ENCODE data around the gene PTPRE.
"Not testable (repeated sequence)": the region's sequence is repeated elsewhere in the genome, so short reads cannot be mapped to it uniquely, and the experiment has no call there.

Gene PTPRE

DNA sequence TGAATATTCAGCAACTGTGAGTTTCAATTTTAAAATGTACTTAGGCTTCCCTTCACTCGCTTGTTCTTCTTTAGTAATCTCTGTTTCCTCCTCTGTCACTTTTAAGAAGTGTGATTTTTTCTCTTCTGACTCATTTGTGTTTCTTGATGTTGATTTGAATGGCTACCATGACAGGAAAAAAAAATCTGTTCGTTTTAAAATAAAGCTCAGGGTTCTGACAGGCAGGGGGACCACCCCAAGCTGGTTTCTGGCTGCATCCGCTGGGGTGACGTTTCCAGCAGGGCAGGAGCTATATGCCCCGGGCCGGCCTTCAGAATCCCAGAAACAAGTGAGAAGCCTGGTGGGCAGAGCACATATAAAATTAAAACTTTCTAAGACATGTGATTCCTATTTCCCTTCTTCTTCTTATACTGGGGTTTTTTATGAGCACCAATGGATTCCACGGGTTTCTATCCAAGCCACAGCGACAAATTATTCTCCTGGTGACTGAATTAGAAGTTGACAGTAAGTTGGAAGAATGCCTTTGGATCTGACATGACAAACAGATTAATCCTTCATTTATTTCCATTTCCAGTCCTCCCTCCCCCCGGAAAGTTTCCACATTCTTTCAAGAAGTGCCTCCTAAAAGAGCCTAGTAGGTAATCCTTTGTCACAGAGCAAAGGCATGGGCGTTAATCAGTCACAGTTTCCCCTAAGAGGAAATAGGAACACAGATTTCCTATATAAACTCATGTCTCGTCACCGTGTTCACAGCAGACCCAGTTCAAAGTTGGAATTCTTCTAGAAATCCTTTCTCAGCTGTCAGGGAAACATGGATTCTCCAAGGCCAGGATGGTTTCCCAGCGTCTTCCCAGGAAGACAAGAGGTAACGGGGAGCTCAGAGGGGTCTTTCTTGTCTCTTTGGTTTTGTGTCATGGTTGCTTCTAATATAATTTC, 79.9 kb downstream of the PTPRE start:
- DNase-seq, result no peak

GRCh38 chr10:127987467-127988380, 80.8 kb downstream of the PTPRE start:
- DNase-seq, result no peak

DNA sequence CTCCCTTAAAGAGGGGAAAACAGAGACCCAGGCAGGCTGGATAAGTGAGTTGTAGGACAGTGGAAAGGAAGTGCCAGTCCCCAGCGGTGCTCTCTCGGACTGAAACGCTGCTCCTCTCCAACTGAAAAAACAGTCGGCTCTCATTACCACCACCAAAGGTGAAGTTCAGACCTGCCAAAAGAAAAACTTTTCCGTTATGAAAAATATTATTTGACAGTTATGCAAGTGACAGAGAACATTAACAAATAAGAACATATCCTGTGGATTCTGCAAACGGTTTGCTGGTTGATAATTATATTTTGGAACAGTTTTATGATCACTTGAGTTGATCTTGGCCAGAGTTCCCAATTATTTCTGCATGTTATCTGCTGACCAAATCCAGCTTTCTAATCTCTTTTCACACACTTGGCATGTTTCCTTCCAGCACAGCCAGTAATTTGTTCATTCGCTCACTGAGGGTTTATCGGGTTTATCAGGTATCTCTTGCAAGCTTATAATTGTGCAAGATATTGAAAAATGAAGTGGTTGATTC, 82.6 kb downstream of the PTPRE start:
- no peak for DNase-seq

DNA sequence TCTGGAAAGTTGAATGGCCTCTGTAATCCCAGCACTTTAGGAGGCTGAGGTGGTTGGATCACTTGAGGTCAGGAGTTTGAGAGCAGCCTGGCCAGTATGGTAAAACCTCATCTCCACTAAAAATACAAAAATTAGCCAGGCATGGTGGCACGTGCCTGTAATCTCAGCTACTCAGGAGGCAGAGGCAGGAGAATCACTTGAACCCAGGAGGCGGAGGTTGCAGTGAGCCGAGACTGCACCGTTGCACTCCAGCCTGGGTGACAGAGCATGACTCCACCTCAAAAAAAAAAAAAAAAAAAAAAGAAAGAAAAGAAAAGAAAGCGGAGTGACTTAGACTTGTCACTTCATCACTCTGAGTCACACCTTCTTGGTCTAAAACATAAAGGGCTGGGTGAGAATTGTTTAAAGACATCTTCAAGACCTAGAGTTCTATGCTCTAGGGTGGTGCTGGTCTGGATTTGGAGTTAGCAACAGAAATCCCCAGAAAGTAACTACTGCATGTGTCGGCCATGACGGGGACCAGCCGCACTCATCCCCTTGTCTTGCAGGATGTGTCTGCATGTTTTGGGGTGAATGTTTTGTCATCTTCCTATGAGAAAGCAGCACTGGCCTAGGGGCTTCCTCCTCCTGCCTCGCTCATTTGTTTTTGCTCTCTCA, 83.4 kb downstream of the PTPRE start:
- DNase-seq, result not testable (repeated sequence)

GRCh38 chr10:127990846-127991542, 84.1 kb downstream of the PTPRE start:
- peak; percentile 83 for DNase-seq

DNA sequence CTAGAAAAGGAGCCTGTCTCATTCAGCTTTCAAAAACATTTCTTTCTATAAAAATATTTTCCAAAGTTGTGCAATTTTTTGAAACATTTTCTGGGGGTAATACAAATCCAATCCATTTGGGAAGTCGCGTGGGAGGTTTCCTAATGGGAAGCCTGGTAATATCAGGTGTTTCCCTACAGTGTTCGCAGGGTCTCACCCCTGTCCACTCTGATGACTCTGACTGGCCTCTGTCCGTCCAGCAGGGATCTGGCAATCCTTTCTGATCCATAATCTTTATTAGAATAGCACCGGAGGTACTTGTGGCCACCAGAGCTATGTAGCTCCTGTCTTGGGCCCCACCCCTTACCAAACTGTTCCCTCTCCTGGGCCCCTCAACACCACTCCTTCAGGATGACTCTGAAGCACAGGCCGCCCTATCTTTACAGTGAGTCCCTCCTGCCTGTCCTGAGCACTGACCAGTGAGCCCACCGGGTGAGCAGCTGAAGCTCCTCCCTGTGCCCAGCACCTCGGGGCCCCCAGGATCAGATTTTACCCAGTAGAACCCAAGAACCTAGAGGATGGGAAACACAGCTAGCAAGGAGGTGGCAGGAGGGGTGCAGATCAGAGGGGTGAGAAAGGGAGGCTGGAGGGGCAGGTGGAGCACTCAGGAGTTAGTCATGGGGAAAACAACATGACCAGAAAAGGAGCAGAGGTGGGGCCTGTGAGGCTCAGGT, 84.8 kb downstream of the PTPRE start:
- no peak for DNase-seq

DNA sequence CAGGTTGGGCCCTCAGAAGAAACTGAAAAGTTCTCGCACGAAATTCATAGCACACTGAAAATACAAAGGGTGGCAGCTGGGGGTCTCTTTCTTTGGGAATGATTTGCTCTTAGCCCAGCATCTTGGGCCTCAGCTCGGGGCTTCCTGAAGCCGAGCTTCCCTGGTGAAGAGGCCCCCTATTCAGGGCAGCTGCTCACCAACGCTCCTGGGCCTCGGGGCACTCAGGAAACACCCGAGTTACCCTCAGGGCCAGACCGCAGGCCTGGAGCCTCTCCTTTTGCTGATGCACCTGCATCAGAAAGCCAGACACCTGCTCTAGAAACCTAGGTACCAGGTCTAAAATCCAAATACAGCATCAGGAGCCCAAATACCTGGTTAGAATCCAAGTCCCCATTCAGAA, 85.5 kb downstream of the PTPRE start:
- no peak for DNase-seq

DNA sequence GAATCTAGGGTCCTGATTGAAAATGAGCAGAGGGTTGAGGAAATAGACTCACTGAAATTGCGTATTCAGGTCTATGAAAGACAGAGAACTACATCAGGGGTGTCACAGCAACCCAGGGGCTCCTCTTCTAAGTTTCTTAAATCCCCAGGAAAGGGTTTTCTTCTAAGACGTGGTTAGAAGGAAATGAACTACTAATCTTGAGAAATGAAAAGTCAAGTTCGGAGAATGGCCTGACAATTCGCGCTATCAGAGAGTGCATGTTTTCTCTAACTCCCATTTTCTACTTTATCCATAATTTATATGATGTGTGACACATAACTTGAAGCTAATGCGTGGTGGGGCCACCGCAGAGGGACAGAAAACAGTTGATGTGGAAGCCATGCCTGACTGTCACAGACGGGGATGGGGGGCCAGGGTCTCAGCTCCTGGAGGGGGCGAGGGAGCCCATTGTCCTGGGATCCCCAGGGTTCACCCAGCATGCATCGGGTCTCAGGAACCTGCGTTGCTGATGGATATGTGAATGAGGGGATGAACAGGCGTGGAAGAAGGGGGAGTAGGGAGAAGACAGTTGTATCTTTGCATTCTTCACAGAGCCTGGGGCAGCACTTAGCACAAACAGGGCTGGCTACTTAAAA, 86.3 kb downstream of the PTPRE start:
- DNase-seq, result no peak

- DNase-seq, result no peak
Measured at GRCh38 chr10:127995939-127996338, 89.0 kb downstream of the PTPRE start.

DNA sequence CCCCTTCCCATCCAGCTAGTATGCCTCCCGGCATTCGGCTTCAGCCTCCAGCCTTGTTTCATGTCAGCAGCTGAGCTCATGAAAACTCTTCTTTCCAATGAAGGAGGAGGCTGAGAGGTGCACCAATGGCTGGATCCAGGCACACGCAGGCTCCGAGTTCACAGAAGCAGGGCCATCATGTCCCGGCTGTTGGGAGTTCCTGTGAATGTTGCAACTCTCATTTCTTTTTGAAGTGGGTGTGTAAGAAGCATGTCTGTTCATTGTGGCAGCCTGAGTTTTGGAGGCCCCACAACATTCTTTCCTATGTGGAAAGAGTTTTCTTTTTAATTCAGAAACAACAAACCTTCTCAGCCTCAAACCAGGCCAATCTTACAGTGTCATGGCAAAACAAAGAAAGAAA, 89.7 kb downstream of the PTPRE start:
- no peak for DNase-seq

GRCh38 chr10:127997271-127997670, 90.4 kb downstream of the PTPRE start:
- no peak for DNase-seq

- DNase-seq, result no peak
Measured at GRCh38 chr10:127997937-127998336, 91.0 kb downstream of the PTPRE start.

DNA sequence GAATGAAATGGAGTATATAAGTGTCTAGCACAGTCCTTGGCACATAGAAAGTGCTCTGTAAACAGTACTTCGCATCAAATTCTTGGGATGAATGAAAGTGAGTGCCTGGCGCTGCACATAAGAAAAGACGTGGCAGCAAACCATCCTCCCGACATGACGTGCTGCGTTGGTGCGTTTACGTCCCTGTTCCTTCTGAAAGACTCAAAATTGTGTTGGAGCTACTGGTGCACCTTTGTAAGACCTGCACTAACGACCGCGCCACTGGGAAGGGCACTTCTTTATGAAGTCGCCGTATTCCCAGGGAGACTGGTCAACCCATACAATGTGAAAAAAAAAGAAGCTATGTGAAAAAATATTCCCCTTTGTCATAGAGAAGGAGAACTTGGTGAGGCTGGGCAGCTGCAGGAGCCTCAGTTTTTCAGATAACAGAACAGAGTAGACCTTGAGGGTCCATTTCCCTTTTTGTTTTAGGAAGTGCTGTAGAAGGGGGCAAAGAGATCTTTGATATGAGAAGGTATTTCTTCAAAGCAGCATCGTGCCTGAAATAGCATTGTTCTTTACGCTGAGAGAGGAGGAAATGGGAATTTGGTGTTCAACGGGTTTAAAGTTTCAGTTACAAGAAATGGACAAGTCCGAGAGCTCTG, 91.7 kb downstream of the PTPRE start:
- no peak for DNase-seq

DNA sequence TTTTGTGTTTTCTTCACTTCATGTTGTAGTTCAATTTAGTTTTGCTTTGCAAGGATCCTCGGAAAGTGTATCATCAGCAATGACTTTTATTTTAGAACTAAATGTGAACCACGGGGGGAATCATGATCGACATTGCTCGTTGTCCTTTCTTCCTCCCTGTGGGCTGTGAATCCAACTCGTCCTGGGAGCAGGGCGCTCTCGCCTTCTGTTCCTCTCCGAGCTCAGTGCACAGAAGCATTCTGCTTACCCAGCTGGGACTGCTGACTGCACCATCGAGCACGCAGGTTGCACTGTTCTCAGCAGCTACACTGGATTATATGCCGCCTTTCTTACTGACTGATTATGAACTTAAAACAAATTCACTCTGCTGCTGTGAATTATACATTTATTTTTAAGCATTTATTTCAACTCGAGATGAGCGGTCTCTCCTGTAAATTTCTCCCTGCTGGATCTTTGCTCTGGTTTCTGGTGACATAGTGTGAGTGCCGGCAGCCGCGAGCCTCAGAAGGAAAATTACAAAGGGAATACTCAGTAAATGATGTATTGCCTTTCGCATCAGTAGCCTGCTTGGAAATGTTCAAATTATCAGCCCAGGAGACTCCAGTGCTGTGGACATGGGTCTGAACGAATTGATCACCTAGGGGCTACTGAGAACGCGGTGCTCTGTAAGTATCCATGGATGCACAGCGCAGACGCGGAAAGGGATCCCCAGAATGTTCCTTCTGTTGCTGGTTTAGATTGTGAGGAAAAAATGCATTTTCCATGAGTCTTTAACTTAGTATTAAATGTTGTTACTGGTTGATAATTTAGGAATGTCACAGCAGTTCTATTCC, 92.6 kb downstream of the PTPRE start:
- no peak for DNase-seq

DNA sequence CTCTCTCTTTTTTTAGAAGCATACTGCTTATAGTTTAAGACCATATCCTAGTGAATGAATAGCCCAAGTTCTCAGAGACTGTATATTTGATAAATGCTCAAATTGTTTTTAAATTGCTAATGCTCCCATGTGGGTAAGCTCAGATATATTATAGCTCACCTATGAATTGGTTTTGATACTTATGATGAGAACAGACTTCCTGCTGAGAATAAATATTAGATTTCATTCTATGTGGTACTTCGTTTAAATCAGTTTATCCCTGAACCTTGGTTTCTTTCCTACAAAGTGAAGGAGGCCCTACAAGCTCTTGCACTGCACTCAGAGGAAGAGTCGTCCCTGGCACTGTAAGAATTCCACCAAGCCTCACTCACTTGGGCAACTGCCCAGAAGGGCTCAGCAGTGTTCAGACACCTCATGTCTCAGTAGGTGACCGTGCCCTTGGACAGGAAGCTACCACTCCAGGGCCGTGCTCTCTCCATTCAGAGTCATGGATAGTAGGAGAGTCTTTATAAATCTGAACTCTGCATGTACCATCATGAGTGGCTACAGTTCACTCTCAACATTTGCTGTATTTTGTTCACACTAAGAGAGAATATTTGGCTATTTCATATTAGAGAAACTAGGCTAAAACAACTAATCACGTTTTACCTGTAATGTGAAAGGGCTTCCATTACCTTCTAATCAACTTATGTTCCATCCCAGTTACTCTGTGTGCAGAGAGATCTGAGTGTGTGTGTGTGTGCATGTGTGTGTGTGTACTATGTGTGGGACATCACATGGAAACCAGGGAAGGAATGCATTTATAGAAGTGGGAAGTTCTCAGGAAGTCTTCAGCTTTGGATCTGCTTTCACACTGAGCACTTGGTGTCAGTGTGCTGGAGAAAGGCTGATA, 93.8 kb downstream of the PTPRE start:
- peak; percentile 41 for DNase-seq

DNA sequence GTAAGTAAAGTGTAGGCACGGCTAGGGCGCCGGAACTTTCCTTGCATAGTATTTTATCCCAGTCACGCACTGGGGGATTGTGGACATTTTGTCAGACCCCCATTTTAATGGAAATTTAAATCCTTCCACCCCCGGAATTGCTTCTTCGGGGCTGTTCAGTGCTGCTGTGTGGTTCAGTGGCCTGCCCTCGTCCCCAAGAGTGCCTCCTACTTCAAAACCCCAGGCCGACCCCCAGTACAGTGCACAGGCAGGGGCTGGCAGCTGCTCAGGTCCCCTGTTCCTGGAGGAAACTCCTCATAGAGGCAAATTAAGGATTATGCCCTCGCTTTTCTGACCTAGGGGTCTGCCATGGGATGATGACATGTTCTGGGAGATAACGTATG, 94.5 kb downstream of the PTPRE start:
- DNase-seq, result no peak

- no peak for DNase-seq
Measured at GRCh38 chr10:128001849-128002248, 94.9 kb downstream of the PTPRE start.

- DNase-seq, result no peak
Measured at GRCh38 chr10:128003521-128003920, 96.6 kb downstream of the PTPRE start.

DNA sequence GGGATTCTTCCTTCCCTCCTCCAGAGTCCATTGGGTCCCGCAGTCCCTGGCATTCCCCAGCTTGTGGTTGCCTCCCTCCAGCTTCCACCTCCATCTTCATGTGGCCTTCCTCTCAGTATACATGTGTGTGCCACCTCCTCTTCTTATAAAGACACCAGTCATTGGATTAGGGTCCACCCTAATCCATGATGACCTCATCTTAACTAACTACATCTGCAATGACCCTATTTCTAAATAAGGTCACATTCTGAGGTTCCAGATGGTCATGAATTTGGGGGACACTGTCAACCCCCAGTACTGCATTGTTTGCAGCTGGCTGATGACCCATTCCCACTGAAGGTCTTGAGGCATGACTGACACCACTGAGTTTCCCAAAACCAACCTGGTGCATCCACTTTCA, 99.0 kb downstream of the PTPRE start:
- DNase-seq, result no peak
